Parathyroid adenoma (tissue), 2 donors: ENCODE data around the gene GALNT17.
"Not testable (repeated sequence)": the region's sequence is repeated elsewhere in the genome, so short reads cannot be mapped to it uniquely, and the experiment has no call there.

Experiments used
- H2AFZ ChIP-seq: fragments of 300-600 bp; sonication (generic); one replicate; pipeline ENCODE4 v1.7.0; 2017; ENCODE audit warnings: antibody characterized with exemption, mild to moderate bottlenecking
- H3K27ac ChIP-seq: fragments of 300-600 bp; sonication (generic); one replicate; pipeline ENCODE4 v1.7.0; 2017
- H3K27me3 ChIP-seq: fragments of 300-600 bp; sonication (generic); one replicate; pipeline ENCODE4 v1.7.0; 2017; ENCODE audit warnings: low read length; ENCODE audit not compliant: control insufficient read depth, insufficient read depth
- H3K36me3 ChIP-seq: fragments of 300-600 bp; sonication (generic); one replicate; pipeline ENCODE4 v1.7.0; 2017; ENCODE audit warnings: low read length; ENCODE audit not compliant: control insufficient read depth, insufficient read depth
- H3K4me1 ChIP-seq: fragments of 300-600 bp; sonication (generic); one replicate; pipeline ENCODE4 v1.7.0; 2017; ENCODE audit warnings: control low read depth
- H3K4me2 ChIP-seq: fragments of 300-600 bp; sonication (generic); one replicate; pipeline ENCODE4 v1.7.0; 2017; ENCODE audit warnings: low read length
- H3K4me3 ChIP-seq: fragments of 300-600 bp; sonication (generic); one replicate; pipeline ENCODE4 v1.7.0; 2017; ENCODE audit warnings: low read depth, low read length
- H3K79me2 ChIP-seq: fragments of 300-600 bp; sonication (generic); one replicate; pipeline ENCODE4 v1.7.0; 2017; ENCODE audit warnings: control low read depth
- H3K9ac ChIP-seq: fragments of 300-600 bp; sonication (generic); one replicate; pipeline ENCODE4 v1.7.0; 2017; ENCODE audit warnings: mild to moderate bottlenecking
- H3K9me3 ChIP-seq: fragments of 300-600 bp; sonication (generic); one replicate; pipeline ENCODE4 v1.7.0; 2017; ENCODE audit warnings: low read length; ENCODE audit not compliant: control insufficient read depth
- CTCF ChIP-seq: fragments of 300-600 bp; sonication (generic); IDR thresholded peaks from one replicate; pipeline ENCODE4 v1.7.0; 2017; ENCODE audit warnings: antibody characterized with exemption, mild to moderate bottlenecking
- donor health status: primary hyperparathyroidism.

GALNT17 gene

GRCh38 chr7:71633551-71634008 lies 501.6 kb downstream of the GALNT17 start:
- Histone ChIP-seq H3K4me2 (no peak overlapping the region), H3K27me3 (no peaks in the 10 kb centered on the region), H3K4me3 (no peak overlapping the region), H3K79me2 (no peaks in the 10 kb centered on the region), H2AFZ (no peak overlapping the region), H3K27ac (no peak overlapping the region), H3K4me1 (no peaks in the 10 kb centered on the region), H3K9me3 (no peaks in the 10 kb centered on the region), H3K36me3 (no peaks in the 10 kb centered on the region), H3K9ac (no peak overlapping the region)
- TF ChIP-seq CTCF, result no peak

GRCh38 chr7:71635849-71636248 lies 503.9 kb downstream of the GALNT17 start:
- not testable (repeated sequence) for H3K27ac ChIP-seq, H3K9me3 ChIP-seq, H3K4me3 ChIP-seq, H3K79me2 ChIP-seq, H3K4me2 ChIP-seq, H3K4me1 ChIP-seq, H2AFZ ChIP-seq, H3K27me3 ChIP-seq, H3K36me3 ChIP-seq, H3K9ac ChIP-seq

GRCh38 chr7:71636329-71636728 lies 504.4 kb downstream of the GALNT17 start:
- Histone ChIP-seq H3K4me1 (no peaks in the 10 kb centered on the region), H3K4me2 (no peak overlapping the region), H3K9ac (no peak overlapping the region), H3K9me3 (no peaks in the 10 kb centered on the region), H3K27me3 (no peaks in the 10 kb centered on the region), H3K36me3 (no peaks in the 10 kb centered on the region), H3K27ac (no peak overlapping the region), H3K4me3 (no peak overlapping the region), H3K79me2 (no peaks in the 10 kb centered on the region), H2AFZ (no peak overlapping the region)
- no peak for TF ChIP-seq CTCF

GRCh38 chr7:71637578-71637977 lies 505.6 kb downstream of the GALNT17 start:
- H3K4me2 ChIP-seq, result no peak overlapping the region
- H3K36me3 ChIP-seq, result no peaks in the 10 kb centered on the region
- no peak overlapping the region for H3K27ac ChIP-seq
- H3K4me1 ChIP-seq, result no peaks in the 10 kb centered on the region
- no peaks in the 10 kb centered on the region for H3K27me3 ChIP-seq
- no peak overlapping the region for H3K4me3 ChIP-seq
- H3K9ac ChIP-seq, result no peak overlapping the region
- no peak for TF ChIP-seq CTCF
- H3K9me3 ChIP-seq, result no peaks in the 10 kb centered on the region
- no peak overlapping the region for H2AFZ ChIP-seq
- no peaks in the 10 kb centered on the region for H3K79me2 ChIP-seq

- Histone ChIP-seq H3K27me3 (no peaks in the 10 kb centered on the region), H3K4me2 (no peak overlapping the region), H3K27ac (no peak overlapping the region), H3K36me3 (no peaks in the 10 kb centered on the region), H3K9me3 (no peaks in the 10 kb centered on the region), H2AFZ (no peak overlapping the region), H3K4me1 (no peaks in the 10 kb centered on the region), H3K79me2 (no peaks in the 10 kb centered on the region), H3K9ac (no peak overlapping the region), H3K4me3 (no peak overlapping the region)
- TF ChIP-seq CTCF, result no peak
Observed at GRCh38 chr7:71638108-71638507, 506.2 kb downstream of the GALNT17 start.
